PC-3 (cell line): ENCODE data around the gene ESYT1. TPM values are rescaled to one million over a fixed set of nuclear protein-coding genes. Genes with fewer than 3 reads are reported as not detected.

Source experiments
- total RNA-seq: library from RNA; depleted of rRNA; stranded (reverse); fragments of >200 nt; gene quantifications from 2 replicates; pipeline ENCODE4 v1.2.3, GENCODE V29; 2014; rRNA removed

Gene ESYT1
- total RNA-seq, 1 experiment from 2014 or later: 120 TPM

Other genes starting within 250 kb of the ESYT1 start
- gene PYM1, start 200.4 kb upstream of the ESYT1 start, total RNA-seq: 39.0 and 42.9 TPM in 2 replicates
- 27.2 and 41.5 TPM in 2 replicates for gene DGKA, start 197.1 kb upstream of the ESYT1 start, total RNA-seq
- gene PMEL, start 162.2 kb upstream of the ESYT1 start, total RNA-seq: 0.35 and 2.0 TPM in 2 replicates
- gene CDK2, start 161.4 kb upstream of the ESYT1 start, total RNA-seq: 63.0 and 68.2 TPM in 2 replicates
- gene RAB5B, start 154.2 kb upstream of the ESYT1 start, total RNA-seq: 48.8 and 50.6 TPM in 2 replicates
- 18.0 and 33.9 TPM in 2 replicates for gene SUOX, start 131.0 kb upstream of the ESYT1 start, total RNA-seq
- gene IKZF4, start 107.2 kb upstream of the ESYT1 start, total RNA-seq: 1.0 and 2.8 TPM in 2 replicates
- gene RPS26, start 86.3 kb upstream of the ESYT1 start, total RNA-seq: 183 and 320 TPM in 2 replicates
- gene ERBB3, start 48.1 kb upstream of the ESYT1 start, total RNA-seq: 28.0 and 40.6 TPM in 2 replicates
- 391 and 406 TPM in 2 replicates for gene PA2G4, start 23.7 kb upstream of the ESYT1 start, total RNA-seq
- gene RPL41, start 11.6 kb upstream of the ESYT1 start, total RNA-seq: 3,106 and 3,551 TPM in 2 replicates
- gene ZC3H10, start 10.0 kb upstream of the ESYT1 start, total RNA-seq: 4.8 and 5.6 TPM in 2 replicates
- gene MYL6B, start 24.3 kb downstream of the ESYT1 start, total RNA-seq: 153 and 178 TPM in 2 replicates
- gene MYL6, start 30.1 kb downstream of the ESYT1 start, total RNA-seq: 1,385 and 1,597 TPM in 2 replicates
- gene SMARCC2, start 61.2 kb downstream of the ESYT1 start, total RNA-seq: 38.4 and 39.4 TPM in 2 replicates
- 43.9 and 52.1 TPM in 2 replicates for gene RNF41, start 93.7 kb downstream of the ESYT1 start, total RNA-seq
- gene NABP2, start 96.1 kb downstream of the ESYT1 start, total RNA-seq: 91.6 and 98.6 TPM in 2 replicates
- 0.18 TPM in 1 of 2 replicates, not detected in the other for gene SLC39A5, start 101.8 kb downstream of the ESYT1 start, total RNA-seq
- gene ANKRD52, start 130.1 kb downstream of the ESYT1 start, total RNA-seq: 19.1 and 26.7 TPM in 2 replicates
- 9.2 and 9.8 TPM in 2 replicates for gene COQ10A, start 138.7 kb downstream of the ESYT1 start, total RNA-seq
- 182 and 199 TPM in 2 replicates for gene CS, start 172.1 kb downstream of the ESYT1 start, total RNA-seq
- gene CNPY2, start 187.7 kb downstream of the ESYT1 start, total RNA-seq: 109 and 162 TPM in 2 replicates
- gene PAN2, start 205.7 kb downstream of the ESYT1 start, total RNA-seq: 15.3 and 27.1 TPM in 2 replicates
- gene IL23A, start 210.6 kb downstream of the ESYT1 start, total RNA-seq: 17.5 and 18.2 TPM in 2 replicates
- gene STAT2, start 231.8 kb downstream of the ESYT1 start, total RNA-seq: 68.8 and 73.1 TPM in 2 replicates
- not detected in 2 replicates for gene APOF, start 234.6 kb downstream of the ESYT1 start, total RNA-seq